SK-MEL-5 (cell line): ENCODE data around the gene NDUFAF8. TPM values are rescaled to one million over a fixed set of nuclear protein-coding genes. Genes with fewer than 3 reads are reported as not detected.

Experiments
- DNase-seq: peaks from one replicate; pipeline ENCODE4 v3.0.0-alpha.2; 2016; ENCODE audit warnings: low read depth, low spot score
- in situ Hi-C: cut with HindIII; loops from 2 replicates; pipeline ENCODE4 v1.10.0; 2016; ENCODE audit warnings: low sequenced_read_pairs, high pct_unique_total_duplicates, low pct_unique_long_range_greater_than_20kb
- polyA plus RNA-seq, 2 experiments: library from polyadenylated mRNA; depleted of rRNA; stranded (reverse); fragments of >200 nt; gene quantifications; 2 replicates each; pipeline ENCODE4 v1.2.3, GENCODE V29; 2015
- total RNA-seq: library from RNA; depleted of rRNA; stranded (reverse); fragments of >200 nt; shearing (Covaris generic); gene quantifications from 2 replicates; pipeline ENCODE4 v1.2.3, GENCODE V29; 2014; rRNA removed

Gene NDUFAF8
- total RNA-seq = 171 and 174 TPM in 2 replicates
- polyA plus RNA-seq (2015; cell fraction: cytosol; rRNA removed) = 131 and 152 TPM in 2 replicates
- 66.0 and 70.9 TPM in 2 replicates for polyA plus RNA-seq (2015; cell fraction: nucleus; rRNA removed)

- in situ Hi-C loops = no loop called here
Measured at GRCh38 chr17:81238815-81239713, at the start of gene NDUFAF8, which contains the start of gene TEPSIN. Gene NDUFAF8 (plus strand): TSS chr17:81239318. CDS start chr17:81239364, 46 bp downstream. Gene TEPSIN (minus strand): TSS chr17:81239055. CDS start chr17:81239033, 22 bp downstream.

GRCh38 chr17:81189670-81190530 lies 49.2 kb upstream of the NDUFAF8 start:
- in situ Hi-C loops = no loop called here
- peak; percentile 55 for DNase-seq

More at GRCh38 chr17:81238815-81239713, at the start of gene NDUFAF8, which contains the start of gene TEPSIN:
- DNase-seq = peak; percentile 100

- no peak for DNase-seq
- in situ Hi-C loops = no loop called here
Measured at GRCh38 chr17:81190591-81190990, 48.5 kb upstream of the NDUFAF8 start.

- in situ Hi-C loops = no loop called here
Measured at GRCh38 chr17:81191116-81191515, 48.0 kb upstream of the NDUFAF8 start.

GRCh38 chr17:81191646-81192045 lies 47.5 kb upstream of the NDUFAF8 start:
- in situ Hi-C loops = no loop called here
- DNase-seq = no peak

More at GRCh38 chr17:81191116-81191515, 48.0 kb upstream of the NDUFAF8 start:
- no peak for DNase-seq

GRCh38 chr17:81192386-81193050 lies 46.6 kb upstream of the NDUFAF8 start:
- in situ Hi-C loops = no loop called here
- no peak for DNase-seq

GRCh38 chr17:81193051-81193410 lies 46.1 kb upstream of the NDUFAF8 start:
- in situ Hi-C loops = no loop called here
- DNase-seq = no peak

- no peak for DNase-seq
- in situ Hi-C loops = no loop called here
Measured at GRCh38 chr17:81193470-81194224, 45.5 kb upstream of the NDUFAF8 start.

- in situ Hi-C loops = no loop called here
- no peak for DNase-seq
Measured at GRCh38 chr17:81194225-81194760, 44.8 kb upstream of the NDUFAF8 start.

GRCh38 chr17:81194941-81195901 lies 43.9 kb upstream of the NDUFAF8 start:
- no peak for DNase-seq
- in situ Hi-C loops = no loop called here

GRCh38 chr17:81195941-81196495 lies 43.1 kb upstream of the NDUFAF8 start:
- no peak for DNase-seq
- in situ Hi-C loops = no loop called here

GRCh38 chr17:81196505-81197408 lies 42.4 kb upstream of the NDUFAF8 start:
- in situ Hi-C loops = no loop called here
- no peak for DNase-seq

- DNase-seq = no peak
- in situ Hi-C loops = no loop called here
Measured at GRCh38 chr17:81197409-81197795, 41.7 kb upstream of the NDUFAF8 start.

- no peak for DNase-seq
- in situ Hi-C loops = no loop called here
Measured at GRCh38 chr17:81197831-81198490, 41.2 kb upstream of the NDUFAF8 start.
